ENCODE measurements around the gene ADAM15.

Gene ADAM15

DNA sequence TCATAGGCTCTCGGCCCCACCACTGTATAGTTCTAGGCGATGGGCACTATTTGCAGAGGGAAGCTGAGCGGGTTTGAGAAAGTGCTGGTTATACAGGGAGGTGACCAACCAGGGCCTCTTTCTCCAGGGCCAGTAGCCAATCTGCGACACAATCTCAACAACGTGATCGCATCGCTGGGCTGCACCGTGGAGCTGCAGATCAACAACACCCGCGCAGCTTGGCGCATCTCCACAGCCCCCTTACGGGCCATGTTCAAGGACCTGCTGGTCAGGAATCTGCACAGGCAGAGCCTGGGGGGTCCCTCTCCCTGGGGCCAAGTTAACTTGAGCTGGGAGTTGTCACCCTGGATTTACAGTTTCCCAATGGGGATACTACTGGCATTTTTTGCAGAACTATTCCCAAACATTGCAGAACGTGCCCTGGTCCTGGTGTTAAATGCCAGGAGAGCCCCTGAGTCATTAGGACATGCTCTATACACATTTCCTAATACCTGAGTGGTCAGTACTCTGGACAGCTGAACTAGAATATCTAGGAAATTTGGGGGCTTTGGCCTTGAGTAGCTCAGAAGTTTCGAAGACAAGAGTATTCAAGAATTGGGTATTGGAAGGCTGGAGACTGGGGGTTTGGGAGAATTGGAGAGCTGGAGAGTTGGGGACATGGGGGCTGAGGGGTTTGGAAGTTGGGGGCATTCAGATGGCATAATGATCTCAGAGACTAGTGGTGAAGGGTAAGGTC lies 10.6 kb upstream of the ADAM15 start:
- no peak overlapping the region for H3K4me3 ChIP-seq (replicated peaks; ENCODE audit: low read depth, low read length)
- DNase-seq (ENCODE audit: low read depth), result no peak
- TF ChIP-seq, protein P1, sequence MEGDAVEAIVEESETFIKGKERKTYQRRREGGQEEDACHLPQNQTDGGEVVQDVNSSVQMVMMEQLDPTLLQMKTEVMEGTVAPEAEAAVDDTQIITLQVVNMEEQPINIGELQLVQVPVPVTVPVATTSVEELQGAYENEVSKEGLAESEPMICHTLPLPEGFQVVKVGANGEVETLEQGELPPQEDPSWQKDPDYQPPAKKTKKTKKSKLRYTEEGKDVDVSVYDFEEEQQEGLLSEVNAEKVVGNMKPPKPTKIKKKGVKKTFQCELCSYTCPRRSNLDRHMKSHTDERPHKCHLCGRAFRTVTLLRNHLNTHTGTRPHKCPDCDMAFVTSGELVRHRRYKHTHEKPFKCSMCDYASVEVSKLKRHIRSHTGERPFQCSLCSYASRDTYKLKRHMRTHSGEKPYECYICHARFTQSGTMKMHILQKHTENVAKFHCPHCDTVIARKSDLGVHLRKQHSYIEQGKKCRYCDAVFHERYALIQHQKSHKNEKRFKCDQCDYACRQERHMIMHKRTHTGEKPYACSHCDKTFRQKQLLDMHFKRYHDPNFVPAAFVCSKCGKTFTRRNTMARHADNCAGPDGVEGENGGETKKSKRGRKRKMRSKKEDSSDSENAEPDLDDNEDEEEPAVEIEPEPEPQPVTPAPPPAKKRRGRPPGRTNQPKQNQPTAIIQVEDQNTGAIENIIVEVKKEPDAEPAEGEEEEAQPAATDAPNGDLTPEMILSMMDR (IDR thresholded peaks at IDR 0.05; ENCODE audit: low read length, missing control alignments), result no peak

DNA sequence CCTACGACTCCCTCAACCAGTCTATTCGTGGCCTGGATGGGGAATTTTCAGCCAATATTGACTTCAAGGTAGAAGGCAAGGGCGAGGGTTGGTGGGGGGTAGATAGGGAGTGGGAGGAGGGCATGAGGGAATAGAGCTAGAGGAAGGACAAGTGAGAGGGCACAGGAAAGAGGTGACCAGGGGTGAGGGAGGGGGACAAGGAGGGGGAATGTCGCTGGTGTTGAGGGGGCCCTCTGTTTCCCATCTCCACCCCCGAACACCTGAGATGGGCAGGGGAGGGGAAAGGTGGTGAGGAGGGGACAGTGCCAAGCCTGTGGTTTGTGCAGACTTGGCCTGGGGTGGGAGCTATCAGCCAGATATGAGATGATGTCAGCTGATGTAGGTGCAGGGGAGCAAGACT lies 8.3 kb upstream of the ADAM15 start:
- DNase-seq (ENCODE audit: low read depth), result no peak
- H3K4me3 ChIP-seq (replicated peaks; ENCODE audit: low read depth, low read length), result no peak overlapping the region
- TF ChIP-seq, protein P1 (IDR thresholded peaks at IDR 0.05; ENCODE audit: low read length, missing control alignments), result no peak

DNA sequence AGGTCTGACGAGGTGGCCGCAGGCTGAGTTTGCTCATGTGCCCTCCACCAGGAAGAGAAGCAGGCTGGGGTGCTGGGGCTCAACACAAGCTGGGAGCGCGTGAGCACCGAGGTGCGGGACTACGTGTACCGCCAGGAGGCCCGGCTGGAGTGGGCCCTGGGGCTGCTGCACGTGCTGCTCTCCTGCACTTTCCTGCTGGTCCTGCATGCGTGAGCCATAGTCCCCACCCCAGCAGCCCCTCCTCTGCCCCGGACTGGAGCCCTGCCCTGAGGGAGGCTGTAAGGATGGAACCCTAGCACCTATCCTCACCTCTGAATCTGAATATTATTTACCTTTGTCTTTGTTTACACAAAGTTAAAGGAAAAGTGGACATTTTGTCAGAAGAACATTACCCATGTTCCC lies 7.8 kb upstream of the ADAM15 start:
- TF ChIP-seq, protein P1 (IDR thresholded peaks at IDR 0.05; ENCODE audit: low read length, missing control alignments), result no peak

DNA sequence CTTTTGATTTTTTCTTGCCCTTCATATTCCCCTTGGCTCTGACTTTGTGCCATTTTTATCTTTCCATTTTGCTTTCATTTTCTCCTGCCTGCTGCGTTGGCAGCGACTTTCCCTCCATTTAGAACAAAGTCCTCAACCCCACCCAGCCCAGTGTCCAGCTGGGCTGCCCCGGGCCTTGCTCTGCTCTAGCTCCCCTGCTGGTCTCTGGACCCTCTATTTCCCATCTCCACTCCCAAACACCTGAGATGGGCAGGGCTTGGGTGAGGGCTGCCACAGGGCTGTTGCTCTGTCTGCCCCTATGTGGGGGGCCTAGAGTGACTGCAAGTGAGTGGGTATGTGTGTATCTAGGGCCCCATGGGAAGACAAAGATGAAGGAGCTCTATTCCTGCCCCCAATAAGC lies 7.3 kb upstream of the ADAM15 start:
- TF ChIP-seq, protein P1 (IDR thresholded peaks at IDR 0.05; ENCODE audit: low read length, missing control alignments), result no peak
- no peak overlapping the region for H3K4me3 ChIP-seq (replicated peaks; ENCODE audit: low read depth, low read length)
- DNase-seq (ENCODE audit: low read depth), result no peak

More for the DNA sequence above, 7.8 kb upstream of the ADAM15 start:
- no peak overlapping the region for H3K4me3 ChIP-seq (replicated peaks; ENCODE audit: low read depth, low read length)
- DNase-seq (ENCODE audit: low read depth), result no peak

DNA sequence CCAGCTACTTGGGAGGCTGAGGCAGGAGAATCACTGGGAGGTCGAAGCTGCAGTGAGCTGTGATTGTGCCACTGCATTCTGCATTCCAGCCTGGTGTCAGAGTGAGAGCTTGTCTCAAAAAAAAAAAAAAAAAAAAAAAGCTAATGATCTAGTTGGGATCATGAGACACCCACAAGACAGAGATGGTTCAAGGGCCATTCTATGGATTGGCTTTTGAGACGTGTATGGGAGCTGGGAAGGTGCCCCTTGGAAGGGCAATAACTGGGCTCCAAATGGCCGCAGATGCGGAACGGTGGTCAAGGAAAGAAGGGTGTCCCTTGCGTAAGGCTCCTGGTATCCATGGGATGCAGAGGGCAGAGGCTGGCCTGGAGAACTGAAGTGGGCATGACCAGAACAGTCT lies 6.8 kb upstream of the ADAM15 start:
- TF ChIP-seq, protein P1 (IDR thresholded peaks at IDR 0.05; ENCODE audit: low read length, missing control alignments), result no peak
- no peak for DNase-seq (ENCODE audit: low read depth)
- H3K4me3 ChIP-seq (replicated peaks; ENCODE audit: low read depth, low read length), result no peak overlapping the region

DNA sequence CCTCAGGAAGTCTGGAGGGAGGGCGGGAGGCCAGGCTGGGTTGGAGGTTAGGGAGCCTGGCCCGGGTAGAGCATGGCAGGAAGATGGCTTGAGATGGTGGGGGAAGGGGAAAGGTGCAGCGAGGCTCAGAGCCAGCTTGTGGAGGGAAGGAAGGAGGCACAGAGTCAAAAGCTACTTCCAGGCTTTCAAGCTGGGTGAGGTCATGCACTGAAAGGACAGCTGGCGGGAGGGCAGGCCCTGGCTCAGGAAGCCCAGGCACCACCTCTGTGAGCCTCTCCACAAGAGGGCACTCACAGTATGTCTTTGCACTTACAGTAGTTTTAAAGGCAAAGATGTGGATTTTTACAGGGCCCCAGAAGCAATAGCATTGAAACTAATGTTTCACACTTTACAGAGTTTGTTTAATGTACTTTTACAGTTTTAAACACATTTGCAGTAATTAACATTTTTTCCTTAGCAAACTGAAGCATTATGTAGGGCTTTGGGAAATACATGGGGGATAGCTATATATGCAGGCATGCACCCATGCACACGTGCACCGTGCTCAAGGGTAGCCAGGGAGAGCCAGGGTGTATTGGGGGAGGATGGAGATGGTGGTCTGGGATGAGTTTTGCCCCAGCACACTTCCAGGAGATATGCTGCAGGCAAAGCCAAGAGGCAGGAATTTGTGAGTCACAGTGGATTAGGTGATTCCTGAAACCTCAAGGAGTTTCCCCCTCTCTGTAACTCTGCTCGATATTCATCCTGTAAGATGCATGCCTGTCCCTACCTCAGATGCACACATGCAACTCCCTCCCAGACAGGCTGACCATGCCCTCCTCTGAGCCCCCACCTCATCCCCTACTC lies 6.1 kb upstream of the ADAM15 start:
- TF ChIP-seq, protein P1 (IDR thresholded peaks at IDR 0.05; ENCODE audit: low read length, missing control alignments), result peak; percentile 84
- peak; percentile 86 for DNase-seq (ENCODE audit: low read depth)
- H3K4me3 ChIP-seq (replicated peaks; ENCODE audit: low read depth, low read length), result no peak overlapping the region

Measured in fibroblast of pulmonary artery (primary cell).